SK-N-SH (cell line): Measurements from ENCODE around the gene PRKAB1. TPM values are rescaled to one million over a fixed set of nuclear protein-coding genes. Genes with fewer than 3 reads are reported as not detected.

ENCODE experiments used
- CTCF ChIA-PET: fragments of 300-600, 350-600 bp; formaldehyde crosslinking; extraction: SDS; loops from one replicate; lab custom pipeline; 2021; lab: Yijun Ruan, JAX
- POLR2A ChIA-PET: fragments of 350-600 bp; sonication (Branson Sonifier 250); formaldehyde crosslinking; extraction: SDS; loops from one replicate; lab custom pipeline; 2020; ENCODE audit warnings: antibody characterized with exemption, inconsistent platforms; lab: Yijun Ruan, JAX
- DNase-seq: peaks from one replicate; pipeline ENCODE4 v3.0.0; 2012
- H2AFZ ChIP-seq: fragments of 200-600 bp; sonication (generic); 2 replicates; pipeline ENCODE4 v1.8.1; 2016; ENCODE audit warnings: antibody characterized with exemption, mild to moderate bottlenecking, low read depth
- H3F3A ChIP-seq: fragments of 200-600 bp; sonication (generic); replicated peaks from 2 replicates; pipeline ENCODE3; 2016; ENCODE audit warnings: antibody characterized with exemption, mild to moderate bottlenecking; ENCODE audit not compliant: insufficient read depth
- H3K27ac ChIP-seq, 2 experiments: fragments of 200-500 bp in 1 of 2; fragments of 200-600 bp in 1 of 2; sonication (Bioruptor generic) in 1 of 2; sonication (generic), shearing (Covaris generic) in 1 of 2; 2 replicates each; pipeline versions ENCODE4 v1.5.1 to v1.6.1; 2014 to 2016; ENCODE audit warnings: low read depth in 2 of 2, inconsistent platforms in 1 of 2, low read length in 1 of 2, mild to moderate bottlenecking in 1 of 2, mixed read lengths in 1 of 2
- H3K27me3 ChIP-seq: fragments of 200-600 bp; sonication (generic), shearing (Covaris generic); 2 replicates; pipeline ENCODE4 v1.6.1; 2016; ENCODE audit warnings: mixed run types; ENCODE audit not compliant: insufficient read depth
- H3K36me3 ChIP-seq, 2 experiments: fragments of 200-500 bp in 1 of 2; fragments of 200-600 bp in 1 of 2; sonication (Bioruptor generic) in 1 of 2; sonication (generic) in 1 of 2; replicated peaks in 1 of 2; 2 replicates each; pipeline versions ENCODE3 to v1.5.1; 2014 to 2016; ENCODE audit warnings: low read length in 1 of 2, mild to moderate bottlenecking in 1 of 2; ENCODE audit not compliant: insufficient read depth in 2 of 2, control insufficient read depth in 1 of 2
- H3K4me1 ChIP-seq, 2 experiments: fragments of 200-500 bp in 1 of 2; fragments of 200-600 bp in 1 of 2; sonication (Bioruptor generic) in 1 of 2; sonication (generic), shearing (Covaris generic) in 1 of 2; 2 replicates each; pipeline versions ENCODE4 v1.5.1 to v1.6.1; 2014 to 2016; ENCODE audit warnings: low read depth in 1 of 2, low read length in 1 of 2, mixed run types in 1 of 2; ENCODE audit not compliant: insufficient read depth in 2 of 2, control insufficient read depth in 1 of 2
- H3K4me2 ChIP-seq: fragments of 200-600 bp; sonication (generic), shearing (Covaris generic); 2 replicates; pipeline ENCODE4 v1.6.1; 2017; ENCODE audit warnings: mixed run types
- H3K4me3 ChIP-seq, 2 experiments: fragments of 200-500 bp in 1 of 2; fragments of 200-600 bp in 1 of 2; sonication (Bioruptor generic) in 1 of 2; sonication (generic), shearing (Covaris generic) in 1 of 2; 2 replicates each; pipeline versions ENCODE4 v1.5.1 to v1.8.1; 2014 to 2016; ENCODE audit warnings: low read depth in 2 of 2, inconsistent platforms in 1 of 2, low read length in 1 of 2, mild to moderate bottlenecking in 1 of 2, mixed read lengths in 1 of 2, moderate library complexity in 1 of 2
- H3K79me2 ChIP-seq: fragments of 200-600 bp; sonication (generic); 2 replicates; pipeline ENCODE4 v1.8.1; 2017; ENCODE audit warnings: mild to moderate bottlenecking; ENCODE audit not compliant: insufficient read depth
- H3K9ac ChIP-seq: fragments of 200-600 bp; sonication (generic); 2 replicates; pipeline ENCODE4 v1.6.1; 2017; ENCODE audit warnings: mixed run types
- H3K9me2 ChIP-seq: fragments of 200-600 bp; sonication (generic); 2 replicates; pipeline ENCODE4 v1.6.1; 2017; ENCODE audit warnings: mixed run types
- H3K9me3 ChIP-seq: fragments of 200-600 bp; sonication (generic); 2 replicates; pipeline ENCODE4 v1.6.1; 2017; ENCODE audit warnings: mixed run types, mild to moderate bottlenecking, moderate library complexity
- H4K20me1 ChIP-seq: fragments of 200-600 bp; sonication (generic); 2 replicates; pipeline ENCODE4 v1.6.1; 2017; ENCODE audit warnings: mild to moderate bottlenecking, mixed run types; ENCODE audit not compliant: insufficient read depth
- ELF1 ChIP-seq: IDR thresholded peaks from 2 replicates; pipeline ENCODE4 v1.4.0; 2012
- EZH2phosphoT487 ChIP-seq: fragments of 200-600 bp; sonication (generic); IDR thresholded peaks from 2 replicates; pipeline ENCODE4 v1.6.1; 2017; ENCODE audit warnings: low read depth, mixed run types, mild to moderate bottlenecking, antibody characterized with exemption, moderate library complexity, borderline replicate concordance
- FOSL2 ChIP-seq: IDR thresholded peaks from 2 replicates; pipeline ENCODE4 v1.4.0; 2012; ENCODE audit warnings: low read depth, mild to moderate bottlenecking, moderate library complexity, borderline replicate concordance
- GABPA ChIP-seq: IDR thresholded peaks from 2 replicates; pipeline ENCODE4 v1.4.0; 2012; ENCODE audit warnings: low read depth, mild to moderate bottlenecking
- GATA2 ChIP-seq: sonication (generic); formaldehyde crosslinking; IDR thresholded peaks from 2 replicates; pipeline ENCODE4 v1.5.0; 2020; ENCODE audit warnings: mild to moderate bottlenecking, missing genetic modification reagents
- JUND ChIP-seq: IDR thresholded peaks from 2 replicates; pipeline ENCODE4 v1.4.0; 2012
- NFIC ChIP-seq: IDR thresholded peaks from 2 replicates; pipeline ENCODE4 v1.4.0; 2012; ENCODE audit warnings: borderline replicate concordance
- POLR2AphosphoS5 ChIP-seq: IDR thresholded peaks from 2 replicates; pipeline ENCODE4 v1.6.1; 2012; ENCODE audit warnings: low read depth, low read length
- RAD21 ChIP-seq: IDR thresholded peaks from 2 replicates; pipeline ENCODE4 v1.6.1; 2012; ENCODE audit warnings: mild to moderate bottlenecking, low read length
- RCOR1 ChIP-seq: fragments of 150-350 bp; IDR thresholded peaks from 2 replicates; pipeline ENCODE4 v1.6.1; 2017; ENCODE audit warnings: antibody characterized with exemption, low read length
- RFX5 ChIP-seq: IDR thresholded peaks from 2 replicates; pipeline ENCODE4 v1.6.1; 2012; ENCODE audit warnings: mild to moderate bottlenecking, improper control_type of control experiment, low read length
- TAF1 ChIP-seq: IDR thresholded peaks from 2 replicates; pipeline ENCODE4 v1.6.1; 2012; ENCODE audit warnings: low read depth, mild to moderate bottlenecking, low read length, moderate library complexity, borderline replicate concordance
- TCF12 ChIP-seq: IDR thresholded peaks from 2 replicates; pipeline ENCODE4 v1.4.0; 2012
- WGBS: methylation state at CpG from one replicate; pipeline ENCODE4 v1.1.6; 2017; ENCODE audit warnings: low lambda C conversion rate; 5-methylcytosine and 5-hydroxymethylcytosine counted together
- polyA plus RNA-seq, 3 experiments: library from polyadenylated mRNA; depleted of rRNA; stranded (reverse); fragments of >200 nt; gene quantifications; 2 replicates each; pipeline ENCODE4 v1.2.3, GENCODE V29; 2012
- TF ChIP-seq, protein P1 (sequence below): fragments of 150-350 bp; IDR thresholded peaks from 2 replicates; pipeline ENCODE4 v1.6.1; 2016; ENCODE audit warnings: mild to moderate bottlenecking, low read depth, low read length
- TF ChIP-seq, protein P2 (sequence below): IDR thresholded peaks from 2 replicates; pipeline ENCODE4; 2012
- TF ChIP-seq, protein P3 (sequence below): IDR thresholded peaks from 2 replicates; pipeline ENCODE4 v1.4.0; 2012; ENCODE audit warnings: low read depth, borderline replicate concordance
- TF ChIP-seq, protein P4 (sequence below): fragments of 200-600 bp; sonication (generic); IDR thresholded peaks from 2 replicates; pipeline ENCODE4 v1.6.1; 2017; ENCODE audit warnings: antibody characterized with exemption, mild to moderate bottlenecking, moderate library complexity
- TF ChIP-seq, protein P5 (sequence below): fragments of 150-350 bp; IDR thresholded peaks from 2 replicates; pipeline ENCODE4 v1.6.1; 2017; ENCODE audit warnings: antibody characterized with exemption, low read length, low read depth, borderline replicate concordance

The PRKAB1 gene
- polyA plus RNA-seq, 1 of the 3 experiments (the other 2 are of a cell fraction): 28.9 TPM

DNA sequence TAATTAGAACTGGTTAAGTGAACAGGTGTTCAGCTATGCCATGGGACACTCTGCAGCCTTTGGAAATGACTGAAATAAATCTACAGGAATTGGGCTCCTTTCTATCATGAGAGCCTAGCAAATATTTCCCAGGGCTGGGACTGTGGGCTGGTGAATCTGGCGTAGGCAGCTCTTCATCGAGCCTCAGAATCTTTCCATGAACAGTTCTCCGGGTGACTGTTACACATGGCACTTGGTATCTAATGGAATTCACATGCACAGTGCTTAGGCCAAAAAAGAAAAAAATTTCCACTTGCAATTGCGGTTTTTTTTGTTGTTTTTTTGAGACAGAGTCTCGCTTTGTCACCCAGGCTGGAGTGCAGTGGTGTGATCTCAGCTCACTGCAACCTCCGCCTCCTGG lies 32.1 kb downstream of the PRKAB1 start (continued):
- TF ChIP-seq, protein P1, sequence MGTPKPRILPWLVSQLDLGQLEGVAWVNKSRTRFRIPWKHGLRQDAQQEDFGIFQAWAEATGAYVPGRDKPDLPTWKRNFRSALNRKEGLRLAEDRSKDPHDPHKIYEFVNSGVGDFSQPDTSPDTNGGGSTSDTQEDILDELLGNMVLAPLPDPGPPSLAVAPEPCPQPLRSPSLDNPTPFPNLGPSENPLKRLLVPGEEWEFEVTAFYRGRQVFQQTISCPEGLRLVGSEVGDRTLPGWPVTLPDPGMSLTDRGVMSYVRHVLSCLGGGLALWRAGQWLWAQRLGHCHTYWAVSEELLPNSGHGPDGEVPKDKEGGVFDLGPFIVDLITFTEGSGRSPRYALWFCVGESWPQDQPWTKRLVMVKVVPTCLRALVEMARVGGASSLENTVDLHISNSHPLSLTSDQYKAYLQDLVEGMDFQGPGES: no peak

DNA sequence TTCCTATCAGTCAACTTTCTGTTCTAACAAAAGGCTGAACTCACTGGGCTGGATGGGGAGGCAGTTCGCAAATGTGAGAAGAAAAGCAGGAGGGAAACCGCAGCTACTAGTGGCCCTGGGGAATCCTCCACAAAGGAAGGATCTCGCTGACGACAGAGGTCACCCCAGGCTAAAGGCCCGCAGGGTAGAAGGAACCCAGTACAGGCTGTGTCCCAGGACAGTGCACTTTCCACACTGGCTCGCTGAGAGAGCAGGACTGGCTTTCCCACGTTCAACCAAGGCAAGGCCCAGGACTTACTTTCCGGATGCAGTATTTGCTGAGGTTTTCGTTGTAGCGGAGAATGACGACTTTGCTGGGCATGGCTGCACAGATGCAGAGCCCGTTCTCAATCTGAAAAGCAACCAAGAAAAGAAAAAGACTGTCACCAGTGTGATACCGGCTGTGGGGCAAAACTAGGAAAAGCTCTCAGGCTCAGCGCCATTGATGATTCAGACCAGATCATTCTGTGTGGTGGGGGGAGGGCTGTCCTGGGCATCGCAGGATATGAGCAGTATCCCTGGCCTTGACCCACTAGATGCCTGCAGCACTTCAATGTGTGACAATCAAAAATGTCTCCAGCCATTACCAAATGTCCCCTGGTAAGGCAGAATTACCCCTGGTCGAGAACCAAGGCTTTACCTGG lies 36.3 kb downstream of the PRKAB1 start:
- Histone ChIP-seq H3K27me3 (no peaks in the 10 kb centered on the region), H3K9me3 (no peaks in the 10 kb centered on the region), H3K4me2 (no peak overlapping the region), H3F3A (peaks cover 3% of the 10 kb centered on the region), H3K4me3 (no peak overlapping the region), H2AFZ (no peak overlapping the region), H3K27ac (peak overlapping the region in 1 of 2 experiments; percentile 16; a peak in 1 of 4 replicates), H3K36me3 (peaks cover 5 to 9% of the 10 kb centered on the region in 2 experiments), H4K20me1 (no peaks in the 10 kb centered on the region), H3K9ac (no peak overlapping the region), H3K9me2 (no peaks in the 10 kb centered on the region), H3K79me2 (no peaks in the 10 kb centered on the region), H3K4me1 (no peaks in the 10 kb centered on the region)
- TF ChIP-seq, protein P2, sequence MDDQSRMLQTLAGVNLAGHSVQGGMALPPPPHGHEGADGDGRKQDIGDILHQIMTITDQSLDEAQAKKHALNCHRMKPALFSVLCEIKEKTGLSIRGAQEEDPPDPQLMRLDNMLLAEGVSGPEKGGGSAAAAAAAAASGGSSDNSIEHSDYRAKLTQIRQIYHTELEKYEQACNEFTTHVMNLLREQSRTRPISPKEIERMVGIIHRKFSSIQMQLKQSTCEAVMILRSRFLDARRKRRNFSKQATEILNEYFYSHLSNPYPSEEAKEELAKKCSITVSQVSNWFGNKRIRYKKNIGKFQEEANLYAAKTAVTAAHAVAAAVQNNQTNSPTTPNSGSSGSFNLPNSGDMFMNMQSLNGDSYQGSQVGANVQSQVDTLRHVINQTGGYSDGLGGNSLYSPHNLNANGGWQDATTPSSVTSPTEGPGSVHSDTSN: peak; percentile 33
- TF ChIP-seq EZH2phosphoT487: no peak
- 0 out of 2 replicates have a peak, but pooled peaks have one; percentile 30 for TF ChIP-seq NFIC
- TF ChIP-seq TCF12: peak; percentile 56
- TF ChIP-seq RFX5: no peak
- peak; percentile 47; the same call in 1 of the 2 replicates for TF ChIP-seq JUND
- peak; percentile 74 for TF ChIP-seq FOSL2
- DNase-seq: no peak
- POLR2A ChIA-PET: no interaction called here
- CTCF ChIA-PET: interaction anchor here (0.8 to 1.2 kb wide), 3 partner anchors 9 to 77 kb away, joined by 3 to 4 read pairs (median 3); no protein-coding TSS in a partner anchor
- WGBS: 83% methylated on average over 15 of the region's 16 CpGs

DNA sequence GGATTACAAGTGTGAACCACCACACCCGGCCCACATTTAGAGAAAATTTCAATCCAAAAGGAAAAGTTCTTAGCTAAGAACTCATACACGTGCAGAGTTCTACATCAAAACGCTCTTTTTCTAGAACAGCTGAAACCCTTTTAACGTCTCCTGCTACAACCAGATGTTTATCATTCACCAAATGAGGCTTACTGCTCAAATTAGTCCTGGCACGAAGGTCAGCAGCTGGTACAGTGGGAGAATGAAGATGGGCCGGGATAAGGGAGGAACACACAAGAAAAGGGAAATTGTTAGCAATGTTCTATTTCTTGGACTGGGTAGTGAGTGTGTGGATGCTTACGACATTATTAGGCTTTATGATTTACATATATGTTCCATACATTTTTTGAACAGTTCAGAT lies 37.2 kb downstream of the PRKAB1 start:
- 85% methylated on average over 7 of the region's 7 CpGs for WGBS
- Histone ChIP-seq H3K9ac (no peak overlapping the region), H3K4me2 (no peak overlapping the region), H3K9me2 (no peaks in the 10 kb centered on the region), H3K4me3 (no peak overlapping the region), H3K9me3 (no peaks in the 10 kb centered on the region), H3F3A (peaks cover 3% of the 10 kb centered on the region), H3K4me1 (no peaks in the 10 kb centered on the region), H2AFZ (no peak overlapping the region), H3K27ac (no peak overlapping the region), H3K27me3 (no peaks in the 10 kb centered on the region), H3K79me2 (no peaks in the 10 kb centered on the region), H4K20me1 (no peaks in the 10 kb centered on the region), H3K36me3 (peaks cover 9 to 12% of the 10 kb centered on the region in 2 experiments)
- DNase-seq: peak; percentile 54
- ChIA-PET POLR2A (no interaction called here), CTCF (interaction anchor here (0.8 to 1.7 kb wide), 4 partner anchors 9 to 76 kb away, joined by 3 to 4 read pairs (median 3); no protein-coding TSS in a partner anchor)
- TF ChIP-seq RFX5 (no peak), FOSL2 (no peak), EZH2phosphoT487 (no peak), ELF1 (no peak), GABPA (no peak), RAD21 (0 out of 2 replicates have a peak, but pooled peaks have one; percentile 7), TAF1 (no peak), POLR2AphosphoS5 (no peak), RCOR1 (peak; percentile 71; the same call in 1 of the 2 replicates), GATA2 (CRISPR knock-in tag) (peak; percentile 65)
- TF ChIP-seq, protein P3, sequence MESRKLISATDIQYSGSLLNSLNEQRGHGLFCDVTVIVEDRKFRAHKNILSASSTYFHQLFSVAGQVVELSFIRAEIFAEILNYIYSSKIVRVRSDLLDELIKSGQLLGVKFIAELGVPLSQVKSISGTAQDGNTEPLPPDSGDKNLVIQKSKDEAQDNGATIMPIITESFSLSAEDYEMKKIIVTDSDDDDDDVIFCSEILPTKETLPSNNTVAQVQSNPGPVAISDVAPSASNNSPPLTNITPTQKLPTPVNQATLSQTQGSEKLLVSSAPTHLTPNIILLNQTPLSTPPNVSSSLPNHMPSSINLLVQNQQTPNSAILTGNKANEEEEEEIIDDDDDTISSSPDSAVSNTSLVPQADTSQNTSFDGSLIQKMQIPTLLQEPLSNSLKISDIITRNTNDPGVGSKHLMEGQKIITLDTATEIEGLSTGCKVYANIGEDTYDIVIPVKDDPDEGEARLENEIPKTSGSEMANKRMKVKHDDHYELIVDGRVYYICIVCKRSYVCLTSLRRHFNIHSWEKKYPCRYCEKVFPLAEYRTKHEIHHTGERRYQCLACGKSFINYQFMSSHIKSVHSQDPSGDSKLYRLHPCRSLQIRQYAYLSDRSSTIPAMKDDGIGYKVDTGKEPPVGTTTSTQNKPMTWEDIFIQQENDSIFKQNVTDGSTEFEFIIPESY: no peak
- TF ChIP-seq, protein P4, sequence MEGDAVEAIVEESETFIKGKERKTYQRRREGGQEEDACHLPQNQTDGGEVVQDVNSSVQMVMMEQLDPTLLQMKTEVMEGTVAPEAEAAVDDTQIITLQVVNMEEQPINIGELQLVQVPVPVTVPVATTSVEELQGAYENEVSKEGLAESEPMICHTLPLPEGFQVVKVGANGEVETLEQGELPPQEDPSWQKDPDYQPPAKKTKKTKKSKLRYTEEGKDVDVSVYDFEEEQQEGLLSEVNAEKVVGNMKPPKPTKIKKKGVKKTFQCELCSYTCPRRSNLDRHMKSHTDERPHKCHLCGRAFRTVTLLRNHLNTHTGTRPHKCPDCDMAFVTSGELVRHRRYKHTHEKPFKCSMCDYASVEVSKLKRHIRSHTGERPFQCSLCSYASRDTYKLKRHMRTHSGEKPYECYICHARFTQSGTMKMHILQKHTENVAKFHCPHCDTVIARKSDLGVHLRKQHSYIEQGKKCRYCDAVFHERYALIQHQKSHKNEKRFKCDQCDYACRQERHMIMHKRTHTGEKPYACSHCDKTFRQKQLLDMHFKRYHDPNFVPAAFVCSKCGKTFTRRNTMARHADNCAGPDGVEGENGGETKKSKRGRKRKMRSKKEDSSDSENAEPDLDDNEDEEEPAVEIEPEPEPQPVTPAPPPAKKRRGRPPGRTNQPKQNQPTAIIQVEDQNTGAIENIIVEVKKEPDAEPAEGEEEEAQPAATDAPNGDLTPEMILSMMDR: no peak
- TF ChIP-seq, protein P5, sequence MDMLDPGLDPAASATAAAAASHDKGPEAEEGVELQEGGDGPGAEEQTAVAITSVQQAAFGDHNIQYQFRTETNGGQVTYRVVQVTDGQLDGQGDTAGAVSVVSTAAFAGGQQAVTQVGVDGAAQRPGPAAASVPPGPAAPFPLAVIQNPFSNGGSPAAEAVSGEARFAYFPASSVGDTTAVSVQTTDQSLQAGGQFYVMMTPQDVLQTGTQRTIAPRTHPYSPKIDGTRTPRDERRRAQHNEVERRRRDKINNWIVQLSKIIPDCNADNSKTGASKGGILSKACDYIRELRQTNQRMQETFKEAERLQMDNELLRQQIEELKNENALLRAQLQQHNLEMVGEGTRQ: no peak
